DOHH2 (cell line): Measurements from ENCODE around the gene UXS1.

ENCODE experiments used
- H3F3A ChIP-seq: fragments of 200-600 bp; sonication (generic), shearing (Covaris generic); 2 replicates; pipeline ENCODE4 v1.6.0; 2016; ENCODE audit warnings: antibody characterized with exemption, mild to moderate bottlenecking; ENCODE audit not compliant: control insufficient read depth, insufficient read depth
- H3K27ac ChIP-seq: fragments of 200-600 bp; sonication (generic); 2 replicates; pipeline ENCODE4 v1.5.1; 2014; ENCODE audit warnings: low read depth, mild to moderate bottlenecking, low read length, moderate library complexity
- H3K27me3 ChIP-seq: fragments of 200-600 bp; sonication (generic); 2 replicates; pipeline ENCODE4 v1.6.1; 2014; ENCODE audit warnings: mild to moderate bottlenecking, low read length, mixed read lengths; ENCODE audit not compliant: control insufficient read depth
- H3K36me3 ChIP-seq: fragments of 200-600 bp; sonication (generic); 2 replicates; pipeline ENCODE4 v1.6.1; 2014; ENCODE audit warnings: mild to moderate bottlenecking, low read length, moderate library complexity, mixed read lengths; ENCODE audit not compliant: control insufficient read depth
- H3K4me1 ChIP-seq: fragments of 200-600 bp; sonication (generic); 2 replicates; pipeline ENCODE4 v1.6.1; 2014; ENCODE audit warnings: mild to moderate bottlenecking, low read length, mixed read lengths; ENCODE audit not compliant: control insufficient read depth
- H3K4me2 ChIP-seq: fragments of 200-600 bp; sonication (generic); 2 replicates; pipeline ENCODE4 v1.6.0; 2014; ENCODE audit warnings: mild to moderate bottlenecking, low read length, moderate library complexity
- H3K4me3 ChIP-seq: fragments of 200-600 bp; sonication (generic); 2 replicates; pipeline ENCODE4 v1.5.1; 2014; ENCODE audit warnings: mild to moderate bottlenecking, low read length, mixed read lengths
- H3K79me2 ChIP-seq: fragments of 200-600 bp; sonication (generic); 2 replicates; pipeline ENCODE4 v1.6.1; 2014; ENCODE audit warnings: mild to moderate bottlenecking, low read length, mixed read lengths; ENCODE audit not compliant: control insufficient read depth
- H3K9me2 ChIP-seq: fragments of 200-600 bp; sonication (generic); replicated peaks from 2 replicates; pipeline ENCODE4 v1.6.1; 2014; ENCODE audit warnings: mild to moderate bottlenecking, low read length, mixed read lengths; ENCODE audit not compliant: control insufficient read depth
- H3K9me3 ChIP-seq: fragments of 200-600 bp; sonication (generic); 2 replicates; pipeline ENCODE4 v1.6.1; 2014; ENCODE audit warnings: antibody characterized with exemption, low read length, mixed read lengths; ENCODE audit not compliant: control insufficient read depth, insufficient read depth
- H4K20me1 ChIP-seq: fragments of 200-600 bp; sonication (generic); 2 replicates; pipeline ENCODE4 v1.6.0; 2014; ENCODE audit warnings: low read depth, mild to moderate bottlenecking, antibody characterized with exemption, low read length, moderate library complexity; ENCODE audit not compliant: control insufficient read depth, insufficient read depth
- EZH2phosphoT487 ChIP-seq: fragments of 200-600 bp; sonication (generic); IDR thresholded peaks from 2 replicates; pipeline ENCODE4 v1.6.1; 2017; ENCODE audit warnings: borderline replicate concordance, mild to moderate bottlenecking, antibody characterized with exemption, low read length, moderate library complexity, mixed read lengths
- TF ChIP-seq, protein P1 (sequence below): fragments of 200-600 bp; sonication (generic); IDR thresholded peaks from one replicate; pipeline ENCODE4 v1.5.1; 2014; ENCODE audit warnings: antibody characterized with exemption, mild to moderate bottlenecking, low read depth, low read length; ENCODE audit not compliant: poor library complexity, severe bottlenecking

UXS1 gene

DNA sequence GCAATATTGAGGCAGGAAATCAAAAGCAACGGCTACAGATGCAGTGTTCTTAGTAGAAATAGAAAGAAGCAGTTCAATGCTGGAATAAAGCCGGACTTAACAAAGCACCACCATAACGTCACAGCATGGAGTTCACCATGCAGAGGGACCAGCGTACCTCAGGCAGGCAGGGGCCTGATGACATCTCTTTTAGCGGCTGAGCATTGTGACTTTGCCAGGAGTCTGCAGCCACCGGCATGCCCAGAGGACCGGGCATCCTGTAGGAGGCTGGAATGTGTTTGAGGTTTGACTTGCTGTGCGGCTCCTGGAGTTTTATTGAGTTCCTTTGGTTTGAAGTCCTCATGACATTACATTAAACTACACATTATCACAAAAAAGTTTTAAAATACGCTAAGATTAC is 139.8 kb downstream of the UXS1 start:
- Histone ChIP-seq H3K79me2 (no peaks in the 10 kb centered on the region), H4K20me1 (no peaks in the 10 kb centered on the region), H3F3A (no peaks in the 10 kb centered on the region), H3K9me3 (no peaks in the 10 kb centered on the region), H3K27ac (no peak overlapping the region), H3K4me1 (no peaks in the 10 kb centered on the region), H3K27me3 (no peaks in the 10 kb centered on the region), H3K4me3 (no peak overlapping the region), H3K9me2 (no peaks in the 10 kb centered on the region), H3K4me2 (no peak overlapping the region), H3K36me3 (no peaks in the 10 kb centered on the region)
- TF ChIP-seq EZH2phosphoT487 = no peak
- TF ChIP-seq, protein P1, sequence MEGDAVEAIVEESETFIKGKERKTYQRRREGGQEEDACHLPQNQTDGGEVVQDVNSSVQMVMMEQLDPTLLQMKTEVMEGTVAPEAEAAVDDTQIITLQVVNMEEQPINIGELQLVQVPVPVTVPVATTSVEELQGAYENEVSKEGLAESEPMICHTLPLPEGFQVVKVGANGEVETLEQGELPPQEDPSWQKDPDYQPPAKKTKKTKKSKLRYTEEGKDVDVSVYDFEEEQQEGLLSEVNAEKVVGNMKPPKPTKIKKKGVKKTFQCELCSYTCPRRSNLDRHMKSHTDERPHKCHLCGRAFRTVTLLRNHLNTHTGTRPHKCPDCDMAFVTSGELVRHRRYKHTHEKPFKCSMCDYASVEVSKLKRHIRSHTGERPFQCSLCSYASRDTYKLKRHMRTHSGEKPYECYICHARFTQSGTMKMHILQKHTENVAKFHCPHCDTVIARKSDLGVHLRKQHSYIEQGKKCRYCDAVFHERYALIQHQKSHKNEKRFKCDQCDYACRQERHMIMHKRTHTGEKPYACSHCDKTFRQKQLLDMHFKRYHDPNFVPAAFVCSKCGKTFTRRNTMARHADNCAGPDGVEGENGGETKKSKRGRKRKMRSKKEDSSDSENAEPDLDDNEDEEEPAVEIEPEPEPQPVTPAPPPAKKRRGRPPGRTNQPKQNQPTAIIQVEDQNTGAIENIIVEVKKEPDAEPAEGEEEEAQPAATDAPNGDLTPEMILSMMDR = no peak

DNA sequence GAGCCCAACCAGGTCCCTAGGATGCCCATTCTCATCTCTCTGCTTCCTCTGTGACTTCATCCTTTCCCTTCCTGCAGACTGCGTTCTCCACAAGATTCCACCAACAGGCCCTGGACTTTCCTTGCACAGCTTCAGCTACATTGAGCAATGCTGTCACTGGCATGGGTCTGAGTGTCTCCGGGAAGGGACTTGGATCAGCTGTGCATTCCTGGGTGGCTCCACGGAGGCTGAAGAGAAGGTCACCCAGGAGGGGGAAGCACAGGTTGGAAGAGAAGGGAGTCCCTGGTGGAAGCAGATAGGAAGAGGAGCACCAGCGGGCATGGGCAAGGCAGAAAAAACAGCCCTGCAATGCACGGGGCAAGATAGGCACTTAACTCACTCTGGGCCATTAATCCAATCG is 140.5 kb downstream of the UXS1 start:
- no peak for TF ChIP-seq EZH2phosphoT487
- TF ChIP-seq, protein P1 = no peak
- Histone ChIP-seq H3K4me2 (no peak overlapping the region), H3F3A (no peaks in the 10 kb centered on the region), H3K9me3 (no peaks in the 10 kb centered on the region), H3K9me2 (no peaks in the 10 kb centered on the region), H3K79me2 (no peaks in the 10 kb centered on the region), H3K27ac (no peak overlapping the region), H4K20me1 (no peaks in the 10 kb centered on the region), H3K4me3 (no peak overlapping the region), H3K27me3 (no peaks in the 10 kb centered on the region), H3K36me3 (no peaks in the 10 kb centered on the region), H3K4me1 (no peaks in the 10 kb centered on the region)

DNA sequence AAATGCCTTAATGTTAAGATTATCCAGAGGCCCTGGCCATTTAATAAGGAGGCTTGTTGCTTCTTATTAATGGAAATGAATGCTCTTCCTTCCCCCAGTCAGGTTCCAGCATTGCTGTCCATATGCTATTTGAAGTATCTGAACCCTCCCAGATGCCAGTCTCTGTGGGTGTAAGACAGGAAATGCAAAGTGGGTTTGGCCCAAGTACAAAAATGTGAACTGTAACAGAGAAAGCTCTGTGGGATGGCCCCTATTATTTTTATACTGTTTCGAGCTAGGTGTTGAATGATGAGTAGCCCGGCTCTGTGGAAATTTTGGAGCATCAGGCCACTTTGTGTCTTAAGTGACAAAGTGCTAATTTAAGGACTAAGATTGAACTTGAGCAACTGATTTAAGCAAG is 141.0 kb downstream of the UXS1 start:
- Histone ChIP-seq H4K20me1 (no peaks in the 10 kb centered on the region), H3F3A (no peaks in the 10 kb centered on the region), H3K9me3 (no peaks in the 10 kb centered on the region), H3K27ac (no peak overlapping the region), H3K4me3 (no peak overlapping the region), H3K27me3 (no peaks in the 10 kb centered on the region), H3K36me3 (no peaks in the 10 kb centered on the region), H3K79me2 (no peaks in the 10 kb centered on the region), H3K4me2 (no peak overlapping the region), H3K4me1 (no peaks in the 10 kb centered on the region), H3K9me2 (no peaks in the 10 kb centered on the region)
- no peak for TF ChIP-seq EZH2phosphoT487
- TF ChIP-seq, protein P1 = no peak

DNA sequence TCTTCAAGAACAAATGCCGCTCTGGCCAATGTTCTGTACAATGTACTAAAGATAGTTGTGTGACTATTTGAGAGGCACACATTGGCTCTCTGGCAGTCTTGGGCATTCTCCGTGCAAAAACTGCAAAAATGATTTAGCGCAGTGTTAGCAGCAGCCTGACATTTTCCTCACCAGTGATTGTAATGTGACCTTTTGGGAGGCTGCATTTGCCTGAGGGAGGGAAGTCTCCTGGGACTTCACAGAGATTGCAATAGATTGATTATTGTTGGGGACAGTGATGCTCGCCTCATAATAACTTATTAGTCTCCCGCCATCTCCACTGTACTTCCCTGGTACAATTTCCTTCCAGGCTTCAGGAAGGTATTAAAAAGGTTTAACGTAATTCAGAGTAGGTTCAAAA is 149.2 kb downstream of the UXS1 start:
- TF ChIP-seq, protein P1 = no peak
- TF ChIP-seq EZH2phosphoT487 = no peak
- H3K27me3 ChIP-seq = no peaks in the 10 kb centered on the region
- no peaks in the 10 kb centered on the region for H3K79me2 ChIP-seq
- H3K9me2 ChIP-seq = no peaks in the 10 kb centered on the region
- H3K4me2 ChIP-seq = no peak overlapping the region
- H3K9me3 ChIP-seq = no peaks in the 10 kb centered on the region
- H3K4me1 ChIP-seq = no peaks in the 10 kb centered on the region
- H3K36me3 ChIP-seq = no peaks in the 10 kb centered on the region
- H3K4me3 ChIP-seq = no peak overlapping the region
- H3F3A ChIP-seq = no peaks in the 10 kb centered on the region
- H3K27ac ChIP-seq = no peak overlapping the region
- H4K20me1 ChIP-seq = no peaks in the 10 kb centered on the region
